Endodermal cell (in vitro differentiated cells): Measurements from ENCODE around the gene AMFR. TPM values are rescaled to one million over a fixed set of nuclear protein-coding genes. Genes with fewer than 3 reads are reported as not detected.
A peak's percentile ranks its signal among the peaks of the same experiment; 100 is the strongest.

ENCODE experiments used
- DNase-seq: peaks from one replicate; pipeline ENCODE4 v3.0.0-alpha.2; 2017
- H3K27ac ChIP-seq: 2 replicates; pipeline ENCODE4 v1.5.1; 2013; ENCODE audit warnings: mild to moderate bottlenecking, low read depth, low read length, moderate library complexity
- H3K27me3 ChIP-seq: 2 replicates; pipeline ENCODE4 v1.6.1; 2013; ENCODE audit warnings: mild to moderate bottlenecking, low read length, moderate library complexity; ENCODE audit not compliant: insufficient read depth, control insufficient read depth, poor library complexity, severe bottlenecking
- H3K36me3 ChIP-seq: 2 replicates; pipeline ENCODE4 v1.7.0; 2013; ENCODE audit warnings: mild to moderate bottlenecking, low read length, moderate library complexity; ENCODE audit not compliant: control insufficient read depth, insufficient read depth
- H3K4me1 ChIP-seq: one replicate; pipeline ENCODE4 v1.7.0; 2013; ENCODE audit warnings: low read length; ENCODE audit not compliant: control insufficient read depth, insufficient read depth
- H3K4me3 ChIP-seq: 2 replicates; pipeline ENCODE4 v1.5.1; 2013; ENCODE audit warnings: mild to moderate bottlenecking, low read length, moderate library complexity
- H3K9ac ChIP-seq: 2 replicates; pipeline ENCODE4 v1.6.1; 2013; ENCODE audit warnings: mild to moderate bottlenecking, low read length, moderate library complexity; ENCODE audit not compliant: poor library complexity, severe bottlenecking; ENCODE audit errors: extremely low read depth
- H3K9me3 ChIP-seq: 2 replicates; pipeline ENCODE4 v1.6.1; 2013; ENCODE audit warnings: mild to moderate bottlenecking, low read length, moderate library complexity; ENCODE audit not compliant: control insufficient read depth
- H3K27ac Mint-ChIP-seq: 2 replicates; pipeline ENCODE4 v1.8.0; 2020; ENCODE audit warnings: mixed read lengths
- H3K27me3 Mint-ChIP-seq: 2 replicates; pipeline ENCODE4 v1.8.0; 2021; ENCODE audit warnings: mild to moderate bottlenecking, mixed read lengths; ENCODE audit not compliant: insufficient read depth
- H3K36me3 Mint-ChIP-seq: 2 replicates; pipeline ENCODE4 v1.8.0; 2020; ENCODE audit warnings: low read depth, mixed read lengths
- H3K4me1 Mint-ChIP-seq: 2 replicates; pipeline ENCODE4 v1.8.0; 2020; ENCODE audit warnings: mixed read lengths
- H3K4me3 Mint-ChIP-seq: 2 replicates; pipeline ENCODE4 v1.8.0; 2020; ENCODE audit warnings: mild to moderate bottlenecking, moderate library complexity, mixed read lengths
- H3K9me3 Mint-ChIP-seq: 2 replicates; pipeline ENCODE4 v1.8.0; 2020; ENCODE audit warnings: mild to moderate bottlenecking, mixed read lengths
- CTCF ChIP-seq: fragments of 200-600 bp; sonication (generic); conservative IDR thresholded peaks from 2 replicates; pipeline ENCODE4 v1.5.0; 2021; ENCODE audit warnings: antibody characterized with exemption, mild to moderate bottlenecking
- WGBS, 2 experiments: methylation state at CpG; one replicate each; pipeline versions ENCODE4 v1.1.5 to v1.1.7; 2013; ENCODE audit warnings: missing lambda C conversion rate in 2 of 2, mixed read lengths in 1 of 2; ENCODE audit not compliant: insufficient coverage in 1 of 2, insufficient read length in 1 of 2; 5-methylcytosine and 5-hydroxymethylcytosine counted together
- total RNA-seq, 2 donors: library from RNA; stranded (reverse); fragmentation: NEBNext Ultra II Directional in 1 of 2; extraction: Animal tissue kit (Norgen Biotek cat#: 25700) in 1 of 2; gene quantifications; 2 replicates in 1 of 2; 3 replicates in 1 of 2; pipeline ENCODE4 v1.2.1, GENCODE V29; 2021

The AMFR gene
- total RNA-seq, 2 donors from 2014 or later: 77.0 to 81.6 TPM

GRCh38 chr16:56318827-56319140 lies 106.6 kb downstream of the AMFR start:
- H3K4me1 ChIP-seq: no peaks in the 10 kb centered on the region
- no peak for DNase-seq
- no peaks in the 10 kb centered on the region for H3K9me3 ChIP-seq
- WGBS, 2 experiments: 100% methylated on average over 1 of the region's 1 CpG; no CpG with 5 or more reads in 1 of the 2 experiments
- H3K4me3 ChIP-seq: no peak overlapping the region
- no peak overlapping the region for H3K9ac ChIP-seq
- Mint-ChIP-seq H3K4me1 (no peaks in the 10 kb centered on the region), H3K9me3 (no peaks in the 10 kb centered on the region), H3K27ac (no peak overlapping the region), H3K27me3 (peaks cover 15% of the 10 kb centered on the region), H3K36me3 (no peaks in the 10 kb centered on the region), H3K4me3 (no peak overlapping the region)
- no peak for TF ChIP-seq CTCF
- no peak overlapping the region for H3K27ac ChIP-seq
- H3K27me3 ChIP-seq: peaks cover 14% of the 10 kb centered on the region
- no peaks in the 10 kb centered on the region for H3K36me3 ChIP-seq

- Mint-ChIP-seq H3K9me3 (no peaks in the 10 kb centered on the region), H3K36me3 (no peaks in the 10 kb centered on the region), H3K4me3 (peak overlapping the region; percentile 54), H3K27me3 (peaks cover 15% of the 10 kb centered on the region), H3K4me1 (no peaks in the 10 kb centered on the region), H3K27ac (no peak overlapping the region)
- Histone ChIP-seq H3K27me3 (peaks cover 14% of the 10 kb centered on the region), H3K9ac (no peak overlapping the region), H3K4me3 (no peak overlapping the region), H3K36me3 (no peaks in the 10 kb centered on the region), H3K27ac (no peak overlapping the region), H3K9me3 (no peaks in the 10 kb centered on the region), H3K4me1 (no peaks in the 10 kb centered on the region)
- WGBS, 2 experiments: 32 to 39% methylated on average over 9 to 28 of the region's 28 CpGs
- DNase-seq: peak; percentile 95
- peak; percentile 95 for TF ChIP-seq CTCF
Observed at GRCh38 chr16:56317998-56318826, 107.1 kb downstream of the AMFR start.

DNA sequence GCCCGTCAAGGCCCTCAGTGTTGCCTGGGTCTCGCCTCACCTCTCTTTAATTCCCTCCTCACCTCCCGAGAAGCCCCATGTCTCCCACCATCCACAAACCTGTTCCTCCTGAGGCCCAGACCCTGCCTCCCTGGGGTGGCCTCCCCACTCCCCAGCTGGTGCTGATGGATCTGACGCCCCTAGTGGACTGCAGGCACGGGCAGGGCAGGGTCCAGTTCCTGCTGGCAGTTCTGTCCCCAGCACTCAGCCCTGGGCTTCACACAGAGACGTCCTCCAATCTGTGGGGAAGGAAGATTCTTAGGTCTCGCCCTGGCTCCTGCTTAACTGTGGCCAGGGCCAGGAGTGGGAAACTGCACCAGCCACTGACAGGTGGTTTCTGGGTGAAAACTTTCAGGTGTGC lies 108.8 kb downstream of the AMFR start:
- peak; percentile 65 for DNase-seq
- Histone ChIP-seq H3K9ac (no peak overlapping the region), H3K4me1 (no peaks in the 10 kb centered on the region), H3K4me3 (no peak overlapping the region), H3K9me3 (no peaks in the 10 kb centered on the region), H3K36me3 (no peaks in the 10 kb centered on the region), H3K27me3 (peaks cover 14% of the 10 kb centered on the region), H3K27ac (no peak overlapping the region)
- H3K4me3 Mint-ChIP-seq: no peak overlapping the region
- no peaks in the 10 kb centered on the region for H3K36me3 Mint-ChIP-seq
- peak; percentile 56 for TF ChIP-seq CTCF
- peaks cover 15% of the 10 kb centered on the region for H3K27me3 Mint-ChIP-seq
- 82% methylated on average over 7 of the region's 7 CpGs; no CpG with 5 or more reads in 1 of the 2 experiments for WGBS, 2 experiments
- H3K9me3 Mint-ChIP-seq: no peaks in the 10 kb centered on the region
- H3K4me1 Mint-ChIP-seq: no peaks in the 10 kb centered on the region
- H3K27ac Mint-ChIP-seq: no peak overlapping the region
